Measurements from ENCODE around the gene ITGB4. TPM values are rescaled to one million over a fixed set of nuclear protein-coding genes. Genes with fewer than 3 reads are reported as not detected.
A peak's percentile ranks its signal among the peaks of the same experiment; 100 is the strongest.

The ITGB4 gene
- total RNA-seq, 6 experiments from 2014 or later = 0.92 to 4.1 (median 2.0) TPM

DNA sequence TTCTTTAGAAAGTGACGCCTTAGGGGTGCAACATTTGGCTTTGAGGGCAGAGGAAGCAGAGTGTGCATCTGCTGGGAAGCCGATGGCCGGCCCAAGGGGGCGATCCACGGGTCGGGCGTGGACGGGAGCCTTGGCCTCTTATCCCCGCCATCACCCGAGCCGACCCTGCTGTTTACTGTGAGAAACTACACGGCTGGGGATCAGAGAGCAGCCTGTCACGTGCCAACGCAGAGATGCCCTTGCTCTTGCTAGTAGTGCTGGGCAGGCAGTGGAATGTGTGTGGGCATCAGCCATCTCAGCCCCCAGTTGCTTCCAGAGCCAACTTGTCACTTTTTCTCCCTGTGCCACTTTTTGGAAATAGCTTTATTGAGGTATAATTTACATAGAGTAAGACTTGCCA, 26.7 kb upstream of the ITGB4 start:
- H3K36me3 ChIP-seq = peaks cover 0 to 11% (median 4%) of the 10 kb centered on the region in 4 donors
- no peaks in the 10 kb centered on the region for H3K9me3 ChIP-seq
- ATAC-seq (no peak), DNase-seq (no peak)
- peaks cover 0 to 11% (median 0%) of the 10 kb centered on the region in 4 donors for H3K4me1 ChIP-seq
- intact Hi-C loops (cut with DNase I) = no loop called here
- WGBS (ENCODE audit: insufficient coverage, low coverage, low lambda C conversion rate, missing lambda C conversion rate) = 47% methylated on average over 6 of the region's 14 CpGs
- no peak overlapping the region for H3K27ac ChIP-seq
- H3K4me3 ChIP-seq = no peak overlapping the region
- TF ChIP-seq CTCF (IDR thresholded peaks at IDR 0.05) = no peak
- no peaks in the 10 kb centered on the region for H3K27me3 ChIP-seq

DNA sequence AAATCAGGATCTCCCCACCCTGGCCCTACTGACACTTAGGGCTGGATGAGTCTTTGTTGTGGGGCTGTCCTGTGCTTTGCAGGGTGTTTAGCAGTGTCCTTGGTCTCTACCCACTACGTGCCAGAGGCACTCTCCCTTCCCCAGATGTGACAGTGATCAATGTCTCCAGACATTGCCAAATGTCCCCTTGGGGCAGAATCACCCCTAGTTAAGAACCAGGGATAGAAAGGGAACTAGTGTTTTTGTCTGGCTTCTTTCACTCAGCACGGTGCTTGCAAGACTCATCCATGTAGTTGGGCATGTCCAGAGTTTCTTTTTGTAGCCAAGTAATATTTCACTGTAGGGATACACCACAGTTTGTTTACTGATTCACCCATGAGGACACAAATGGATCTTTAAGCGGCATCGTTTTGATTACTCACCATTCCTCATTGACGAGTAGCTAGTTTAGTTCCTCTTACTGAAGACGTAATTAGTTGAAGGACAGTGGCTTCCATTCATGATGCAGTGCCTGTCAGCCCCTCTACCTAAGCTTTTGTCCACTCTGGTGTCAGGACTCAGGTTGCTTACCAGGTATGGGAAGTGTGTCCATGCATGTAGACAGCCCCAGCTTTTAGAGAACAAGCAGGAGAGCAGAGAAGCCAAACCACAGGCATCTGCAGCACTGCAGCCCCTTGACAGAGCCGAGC, 26.0 kb upstream of the ITGB4 start:
- intact Hi-C loops (cut with DNase I) = no loop called here
- WGBS (ENCODE audit: insufficient coverage, low coverage, low lambda C conversion rate, missing lambda C conversion rate) = 88% methylated on average over 4 of the region's 7 CpGs

DNA sequence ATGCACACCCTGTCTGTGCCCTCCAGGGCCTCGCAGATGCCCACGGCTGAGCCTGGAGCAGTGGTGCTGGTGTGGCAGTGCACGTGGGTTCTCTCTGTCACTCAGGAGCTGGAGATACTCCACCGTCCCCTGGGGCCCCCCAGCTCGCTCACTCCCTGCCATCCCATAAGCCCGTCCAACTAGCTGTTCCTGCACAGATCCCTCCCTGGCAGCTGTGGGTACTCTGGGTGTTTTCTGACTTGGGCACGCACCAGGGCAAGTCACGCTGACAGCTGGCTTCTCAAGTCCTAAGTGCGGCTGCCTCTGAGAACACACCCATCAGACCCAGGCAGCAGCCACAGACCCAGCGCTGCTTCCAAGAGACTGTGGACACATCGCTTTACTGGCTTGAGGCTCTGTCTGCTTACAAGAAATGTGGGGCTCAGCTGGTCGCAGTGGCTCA, 25.4 kb upstream of the ITGB4 start:
- intact Hi-C loops (cut with DNase I) = no loop called here
- Histone ChIP-seq H3K4me1 (peaks cover 0 to 11% (median 0%) of the 10 kb centered on the region in 4 donors), H3K4me3 (no peak overlapping the region), H3K36me3 (peaks cover 4 to 23% (median 13%) of the 10 kb centered on the region in 4 donors), H3K27me3 (no peaks in the 10 kb centered on the region), H3K9me3 (no peaks in the 10 kb centered on the region), H3K27ac (no peak overlapping the region)
- DNase-seq (no peak), ATAC-seq (no peak)
- WGBS (ENCODE audit: insufficient coverage, low coverage, low lambda C conversion rate, missing lambda C conversion rate) = 92% methylated on average over 2 of the region's 12 CpGs
- TF ChIP-seq POLR2A (IDR thresholded peaks at IDR 0.05) = no peak

More for the DNA sequence above, 26.0 kb upstream of the ITGB4 start:
- Histone ChIP-seq H3K36me3 (peaks cover 0 to 18% (median 10%) of the 10 kb centered on the region in 4 donors), H3K4me3 (no peak overlapping the region), H3K9me3 (no peaks in the 10 kb centered on the region), H3K27ac (no peak overlapping the region), H3K27me3 (no peaks in the 10 kb centered on the region), H3K4me1 (peaks cover 0 to 11% (median 0%) of the 10 kb centered on the region in 4 donors)
- TF ChIP-seq POLR2A (IDR thresholded peaks at IDR 0.05) (no peak), CTCF (IDR thresholded peaks at IDR 0.05) (no peak)
- no peak for ATAC-seq
- no peak for DNase-seq

DNA sequence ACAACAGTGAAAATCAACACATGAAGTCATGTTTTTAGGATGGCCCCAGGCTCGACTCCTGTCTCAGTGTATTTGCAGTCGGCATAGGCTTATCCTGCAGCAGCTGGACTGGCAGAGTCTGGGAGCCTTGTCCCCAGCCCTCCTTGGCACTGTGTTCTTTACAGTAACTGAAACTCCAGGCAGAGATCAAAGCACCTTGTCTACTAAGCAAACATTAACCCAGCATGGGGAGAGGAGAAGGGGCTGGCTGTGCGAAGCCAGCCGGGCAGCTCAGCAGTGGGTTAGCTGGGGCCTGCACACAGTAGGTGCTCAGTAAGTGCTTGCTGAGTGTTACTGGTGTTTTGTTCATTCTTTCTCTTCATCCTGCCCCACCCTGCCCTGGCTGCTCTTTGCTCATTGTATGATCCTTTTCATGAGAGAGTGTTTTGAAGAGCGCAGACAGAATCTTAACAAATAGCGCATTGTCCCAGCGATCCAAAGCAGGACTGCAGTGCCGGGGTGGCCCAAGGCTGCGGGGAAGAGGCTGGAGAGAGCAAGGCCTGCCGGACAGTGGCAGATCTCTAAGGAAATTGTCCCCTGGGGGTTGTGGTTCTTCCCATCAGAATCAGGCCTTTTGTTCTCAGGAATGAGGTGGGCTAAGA, 23.5 kb upstream of the ITGB4 start:
- 94% methylated on average over 8 of the region's 10 CpGs for WGBS (ENCODE audit: insufficient coverage, low coverage, low lambda C conversion rate, missing lambda C conversion rate)
- peak in 3 of 4 donors; percentile 45 to 71 (median 46) for ATAC-seq
- Histone ChIP-seq H3K4me3 (no peak overlapping the region), H3K36me3 (peaks cover 9 to 39% (median 17%) of the 10 kb centered on the region in 4 donors), H3K4me1 (peaks cover 0 to 11% (median 0%) of the 10 kb centered on the region in 4 donors), H3K9me3 (no peaks in the 10 kb centered on the region), H3K27me3 (no peaks in the 10 kb centered on the region), H3K27ac (peak overlapping the region in 2 of 3 donors; percentile 57 to 77)
- DNase-seq = no peak
- no peak for TF ChIP-seq CTCF (IDR thresholded peaks at IDR 0.05)
- no peak for TF ChIP-seq POLR2A (IDR thresholded peaks at IDR 0.05)
- intact Hi-C loops (cut with DNase I) = no loop called here

DNA sequence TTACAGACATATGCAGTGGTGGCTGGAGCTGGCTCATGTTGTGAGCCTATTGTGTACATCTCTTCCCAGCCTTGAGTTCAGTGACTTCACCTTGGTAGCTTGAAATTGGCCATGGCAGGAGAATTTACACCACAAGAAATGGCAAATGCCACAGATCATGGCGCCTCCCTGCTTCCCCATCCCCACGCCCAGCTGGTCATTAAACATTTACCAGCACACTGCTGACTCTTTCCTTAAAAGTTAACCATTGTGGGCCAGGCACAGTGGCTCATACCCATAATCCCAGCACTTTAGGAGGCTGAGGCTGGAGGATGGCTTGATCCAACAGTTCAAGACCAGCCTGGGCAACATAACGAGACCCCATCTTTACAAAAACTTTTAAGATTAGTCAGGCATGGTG, 22.6 kb upstream of the ITGB4 start:
- WGBS (ENCODE audit: insufficient coverage, low coverage, low lambda C conversion rate, missing lambda C conversion rate) = 100% methylated on average over 1 of the region's 3 CpGs
- Histone ChIP-seq H3K4me3 (no peak overlapping the region), H3K36me3 (peaks cover 12 to 41% (median 17%) of the 10 kb centered on the region in 4 donors), H3K27ac (no peak overlapping the region), H3K27me3 (no peaks in the 10 kb centered on the region), H3K9me3 (no peaks in the 10 kb centered on the region), H3K4me1 (peaks cover 0 to 11% (median 0%) of the 10 kb centered on the region in 4 donors)
- intact Hi-C loops (cut with DNase I) = no loop called here
- no peak for ATAC-seq
- no peak for TF ChIP-seq POLR2A (IDR thresholded peaks at IDR 0.05)
- TF ChIP-seq CTCF (IDR thresholded peaks at IDR 0.05) = no peak
- DNase-seq = no peak
